GM21423 (cell line): ENCODE measurements around the gene CD79B.

Experiments
- ATAC-seq: cut with Tn5 transposase; IDR thresholded peaks from one replicate; pipeline ENCODE4 v1.9.1; 2021; ENCODE audit warnings: mild to moderate bottlenecking, moderate library complexity; ENCODE audit not compliant: unreplicated experiment

The CD79B gene

DNA sequence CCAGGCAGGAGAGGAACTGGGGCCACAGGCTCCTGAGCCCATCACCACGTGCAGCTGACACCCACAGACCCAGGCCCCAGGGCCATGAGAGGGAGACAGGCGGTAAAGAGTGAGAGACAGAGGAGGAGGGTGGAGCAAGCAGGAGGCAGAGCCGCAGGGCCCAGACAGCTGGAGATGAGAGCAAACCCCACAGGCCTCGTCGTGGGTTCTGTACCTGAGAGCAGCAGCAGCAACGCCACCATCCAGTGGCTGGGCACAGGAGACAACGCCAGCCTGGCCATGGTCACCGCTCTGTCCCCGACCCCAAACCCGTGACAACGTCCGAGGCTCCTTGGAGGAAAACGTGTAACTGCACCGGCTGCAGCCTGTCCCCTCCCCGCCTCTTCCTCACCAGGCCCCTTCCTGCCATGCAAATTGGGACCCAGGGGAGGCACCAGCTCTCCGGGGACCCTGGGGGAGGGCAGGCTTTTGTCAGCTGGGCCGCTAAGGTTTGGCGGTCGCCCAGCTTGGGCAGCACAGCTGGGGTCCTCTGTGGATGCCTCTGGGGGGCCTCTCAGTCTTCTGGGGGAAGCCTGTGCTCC, at the start of gene CD79B:
Gene CD79B, minus strand, starts transcription at position 351 of the 581 bp plus-strand sequence. Its CDS starts 70 bp downstream, at position 281.
- peak; percentile 77 for ATAC-seq

DNA sequence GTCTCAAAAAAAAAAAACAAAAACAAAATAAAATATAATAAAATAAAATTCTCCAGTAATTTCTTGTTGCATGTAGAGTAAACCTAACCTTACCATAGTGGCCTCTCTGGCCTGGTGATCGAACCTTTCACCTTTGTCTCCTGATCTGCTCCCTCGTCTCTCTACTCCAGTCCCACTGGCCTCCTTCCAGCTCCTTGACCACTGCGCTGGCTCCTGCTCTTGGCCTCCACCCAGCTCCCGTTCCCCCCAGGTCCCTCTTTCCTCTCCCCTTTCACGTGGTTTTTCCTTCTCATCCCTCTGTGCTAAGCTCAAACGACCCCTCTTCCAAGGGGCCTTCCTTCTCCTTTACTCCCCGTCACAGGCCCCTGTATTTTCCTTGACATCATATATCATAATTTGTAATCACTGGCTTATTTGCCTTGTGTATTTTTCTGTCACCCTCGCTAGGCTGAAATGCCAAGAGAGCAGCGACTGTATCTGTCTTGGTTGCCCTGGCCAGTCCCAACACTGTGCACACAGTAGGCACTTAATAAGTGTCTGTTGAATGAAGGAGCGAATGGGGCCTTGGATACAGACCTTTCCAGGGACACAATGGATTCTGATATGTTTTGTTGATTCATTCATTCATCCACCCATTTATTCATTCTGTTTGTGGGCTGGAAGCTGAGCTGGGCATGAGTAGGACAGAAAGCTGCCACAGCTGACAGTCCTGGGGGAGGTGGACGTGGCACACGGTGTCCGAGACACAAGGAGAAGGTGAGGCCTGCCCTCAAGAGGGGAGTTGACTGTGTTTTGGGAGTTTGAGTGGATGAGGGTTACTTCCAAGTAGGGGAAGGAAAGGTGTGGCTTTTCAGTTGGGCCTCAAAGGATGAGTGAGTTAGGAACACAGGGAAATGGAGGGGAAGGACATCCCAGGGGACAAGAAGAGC, 46.4 kb upstream of the CD79B start:
- ATAC-seq, result no peak

DNA sequence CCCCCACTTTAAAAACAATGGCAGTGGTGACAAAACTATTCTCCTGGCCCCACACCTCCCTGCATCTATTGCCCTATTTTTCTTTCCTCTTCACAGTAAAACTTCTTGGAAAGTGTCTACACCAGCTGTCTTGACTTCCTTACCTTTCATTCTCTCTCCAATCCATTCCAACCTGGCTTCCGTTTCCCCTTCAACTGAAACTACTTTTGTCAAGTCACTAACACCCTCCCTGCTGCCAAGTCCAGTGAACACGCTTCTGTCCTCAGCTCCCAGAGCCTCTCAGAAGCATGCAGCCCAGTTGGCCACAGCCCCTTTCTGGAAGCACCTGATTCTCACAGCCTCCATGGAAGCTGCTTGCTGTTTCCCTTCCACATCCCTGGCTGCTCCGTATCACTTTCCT, 44.6 kb upstream of the CD79B start:
- ATAC-seq, result no peak

- ATAC-seq, result no peak
Observed at GRCh38 chr17:63975541-63976092, 43.5 kb upstream of the CD79B start.

GRCh38 chr17:63974594-63975192, 42.6 kb upstream of the CD79B start:
- no peak for ATAC-seq

GRCh38 chr17:63973930-63974593, 41.9 kb upstream of the CD79B start:
- no peak for ATAC-seq

- ATAC-seq, result no peak
Observed at GRCh38 chr17:63973247-63973646, 41.1 kb upstream of the CD79B start.

- no peak for ATAC-seq
Observed at GRCh38 chr17:63972796-63973195, 40.7 kb upstream of the CD79B start, which contains the start of gene SCN4A. Gene SCN4A (minus strand): TSS chr17:63972918. CDS start chr17:63972841, 77 bp downstream.

GRCh38 chr17:63969278-63969677, 37.1 kb upstream of the CD79B start:
- no peak for ATAC-seq

GRCh38 chr17:63967953-63968352, 35.8 kb upstream of the CD79B start:
- no peak for ATAC-seq

DNA sequence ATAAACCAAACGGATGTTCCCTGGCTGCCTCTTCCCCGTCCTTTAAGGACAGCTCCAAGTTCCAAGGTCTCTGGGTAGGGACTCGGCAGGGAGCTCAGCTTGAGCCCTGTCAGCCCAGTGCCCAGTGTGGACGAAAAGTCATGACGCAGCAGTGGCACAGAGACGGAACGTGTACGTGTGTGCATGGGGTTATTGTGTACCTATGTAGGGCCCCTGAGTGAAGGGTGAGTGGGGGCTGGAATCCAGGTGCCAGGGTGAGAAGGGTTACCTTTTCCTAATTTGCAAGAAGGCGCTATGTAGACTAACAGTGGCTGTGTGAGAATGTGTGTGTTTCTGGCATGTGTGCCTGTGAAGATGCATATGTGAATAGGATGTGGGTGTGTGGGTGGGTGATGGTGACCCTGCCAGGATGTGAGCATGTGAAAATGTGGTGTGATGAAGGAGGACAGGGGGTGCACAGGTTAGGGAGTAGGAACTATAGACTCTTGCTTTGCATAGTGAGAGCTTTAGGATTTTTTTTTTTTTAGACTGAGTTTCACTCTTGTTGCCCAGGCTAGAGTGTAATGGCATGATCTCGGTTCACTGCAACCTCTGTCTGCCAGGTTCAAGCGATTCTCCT, 34.6 kb upstream of the CD79B start:
- peak; percentile 62 for ATAC-seq

- no peak for ATAC-seq
Observed at GRCh38 chr17:63963123-63963522, 31.0 kb upstream of the CD79B start.

GRCh38 chr17:63962298-63962744, 30.2 kb upstream of the CD79B start:
- ATAC-seq, result no peak

DNA sequence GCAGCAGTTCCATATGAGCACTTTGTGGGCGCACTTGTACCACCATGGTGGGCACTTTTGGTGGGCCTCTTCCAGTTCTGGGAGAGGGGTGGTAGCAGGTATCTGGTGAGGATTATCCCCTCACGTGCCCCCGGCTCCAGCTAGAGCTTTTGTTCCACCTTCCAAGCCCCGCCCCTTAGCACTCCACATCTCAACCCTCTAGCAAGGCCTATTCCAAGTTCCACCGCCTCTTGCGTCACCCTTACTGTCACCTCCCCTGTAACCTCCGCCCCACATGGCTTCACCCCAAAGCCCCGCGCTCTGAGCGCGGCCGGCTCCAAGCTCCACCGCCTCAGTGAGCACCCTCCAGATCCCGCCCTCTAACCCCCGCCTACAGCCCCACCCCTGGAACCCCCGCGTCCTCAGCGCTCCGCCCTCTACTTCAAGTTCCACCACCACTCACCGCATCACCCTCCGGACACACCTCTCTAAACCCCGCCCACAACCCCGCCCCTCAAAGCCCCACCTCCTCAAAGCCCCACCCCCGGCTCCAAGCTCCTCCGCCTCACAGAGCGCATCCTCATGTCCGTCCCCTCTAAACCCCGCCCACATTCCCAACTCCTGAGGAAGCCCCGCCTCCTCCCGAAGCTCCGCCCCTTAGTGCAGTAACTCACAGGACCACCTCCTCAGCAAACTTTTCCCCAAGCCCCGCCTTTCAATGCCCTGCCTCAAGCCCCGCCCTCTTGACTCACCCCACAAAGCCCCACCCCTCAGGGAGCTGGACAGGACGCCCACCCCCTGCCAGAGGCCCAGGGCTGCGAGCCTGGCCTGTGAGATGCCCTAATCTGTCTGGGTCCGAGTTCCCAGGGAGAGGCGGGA, 29.5 kb upstream of the CD79B start:
- no peak for ATAC-seq

- ATAC-seq, result no peak
Observed at GRCh38 chr17:63960430-63960829, 28.3 kb upstream of the CD79B start.

DNA sequence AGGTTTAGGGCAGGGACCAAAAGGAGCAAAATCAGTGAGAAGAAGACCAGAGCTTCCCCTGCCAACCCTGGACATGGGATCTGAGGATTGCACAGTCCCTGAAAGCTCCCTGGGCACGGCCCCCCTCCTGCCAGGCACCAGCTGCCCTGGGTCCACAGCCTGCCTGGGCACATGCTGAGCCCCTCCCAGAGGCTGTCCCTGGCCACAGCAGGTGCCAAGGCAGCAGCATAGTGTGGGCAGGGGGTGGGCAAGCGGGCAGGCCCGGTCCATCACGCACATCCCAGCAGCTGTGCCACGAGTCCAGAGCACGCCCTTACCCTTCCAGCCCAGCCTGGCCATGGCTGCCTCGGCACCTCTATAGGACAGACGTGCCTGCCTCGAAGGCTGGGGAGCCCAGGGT, 27.9 kb upstream of the CD79B start:
- no peak for ATAC-seq

- ATAC-seq, result no peak
Observed at GRCh38 chr17:63956296-63956920, 24.3 kb upstream of the CD79B start.

DNA sequence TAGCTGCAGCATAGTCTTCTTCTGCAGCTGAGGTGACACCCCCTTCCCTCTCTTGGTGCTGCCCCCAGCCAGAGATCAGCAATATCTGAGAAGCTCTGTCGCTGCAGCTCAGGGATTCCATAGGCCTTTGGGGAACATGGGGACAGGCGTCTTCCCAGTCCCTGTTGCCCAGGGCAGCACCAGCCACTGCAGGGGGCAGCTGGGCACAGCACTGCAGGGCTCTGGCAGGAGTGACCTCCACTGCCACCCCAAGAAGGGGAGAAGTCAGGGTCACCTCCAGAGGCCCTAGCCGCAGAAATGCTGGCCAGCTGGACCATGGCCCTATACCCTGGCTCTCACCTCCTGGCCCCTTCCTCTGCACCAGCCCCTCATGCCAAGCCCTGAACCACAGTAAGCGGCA, 23.7 kb upstream of the CD79B start:
- no peak for ATAC-seq

- ATAC-seq, result no peak
Observed at GRCh38 chr17:63955232-63955631, 23.1 kb upstream of the CD79B start.
